CD8-positive, alpha-beta memory T cell (primary cell): ENCODE measurements around the gene NXPH3. TPM values are rescaled to one million over a fixed set of nuclear protein-coding genes. Genes with fewer than 3 reads are reported as not detected.

Experiments used
- CTCF ChIA-PET: fragments of 350-600 bp; sonication (Branson Sonifier 250); formaldehyde crosslinking; loops from one replicate; lab custom pipeline; 2021; ENCODE audit warnings: antibody characterized with exemption; lab: Charles Lee
- POLR2A ChIA-PET: fragments of 350-600 bp; sonication (Branson Sonifier 250); formaldehyde crosslinking; loops from one replicate; lab custom pipeline; 2021; ENCODE audit warnings: antibody characterized with exemption; lab: Charles Lee
- DNase-seq, 5 donors: peaks; one replicate each; pipeline versions ENCODE4 v3.0.0 to v3.0.0-alpha.2; 2020 to 2022; ENCODE audit warnings: mixed read lengths in 1 of 5
- H3K27ac ChIP-seq: one replicate; pipeline ENCODE4 v1.7.0; 2013; ENCODE audit warnings: low read depth, mild to moderate bottlenecking, low read length, moderate library complexity
- H3K27me3 ChIP-seq: 2 replicates; pipeline ENCODE4 v1.7.0; 2013; ENCODE audit warnings: low read length, mild to moderate bottlenecking; ENCODE audit not compliant: insufficient read depth, poor library complexity, severe bottlenecking
- H3K36me3 ChIP-seq: 2 replicates; pipeline ENCODE4 v1.7.0; 2013; ENCODE audit warnings: mild to moderate bottlenecking, low read length, moderate library complexity; ENCODE audit not compliant: insufficient read depth
- H3K4me1 ChIP-seq: 2 replicates; pipeline ENCODE4 v1.7.0; 2013; ENCODE audit warnings: mild to moderate bottlenecking, low read length, moderate library complexity; ENCODE audit not compliant: insufficient read depth
- H3K4me3 ChIP-seq: 2 replicates; pipeline ENCODE4 v1.7.0; 2013; ENCODE audit warnings: mild to moderate bottlenecking, low read length
- H3K9me3 ChIP-seq: 2 replicates; pipeline ENCODE4 v1.7.0; 2013; ENCODE audit warnings: mild to moderate bottlenecking, low read length
- H3K27ac Mint-ChIP-seq, 8 donors: one replicate each; pipeline ENCODE4 v1.8.0; 2020 to 2021; ENCODE audit warnings: mixed read lengths in 8 of 8, mild to moderate bottlenecking in 6 of 8, inconsistent platforms in 3 of 8, moderate library complexity in 3 of 8
- H3K27me3 Mint-ChIP-seq, 2 donors: one replicate each; pipeline ENCODE4 v1.8.0; 2020 to 2021; ENCODE audit warnings: mixed read lengths in 2 of 2, mild to moderate bottlenecking in 1 of 2, moderate library complexity in 1 of 2
- H3K36me3 Mint-ChIP-seq, 3 donors: one replicate each; pipeline ENCODE4 v1.8.0; 2020 to 2021; ENCODE audit warnings: mixed read lengths in 3 of 3, inconsistent platforms in 1 of 3, mild to moderate bottlenecking in 1 of 3
- H3K4me1 Mint-ChIP-seq, 3 donors: one replicate each; pipeline ENCODE4 v1.8.0; 2020 to 2021; ENCODE audit warnings: mixed read lengths in 3 of 3, inconsistent platforms in 1 of 3, mild to moderate bottlenecking in 1 of 3
- H3K4me3 Mint-ChIP-seq, 7 donors: one replicate each; pipeline ENCODE4 v1.8.0; 2020 to 2021; ENCODE audit warnings: mixed read lengths in 7 of 7, mild to moderate bottlenecking in 6 of 7, moderate library complexity in 4 of 7, inconsistent platforms in 2 of 7
- H3K9me3 Mint-ChIP-seq, 5 donors: one replicate each; pipeline ENCODE4 v1.8.0; 2020 to 2022; ENCODE audit warnings: mixed read lengths in 5 of 5, mild to moderate bottlenecking in 3 of 5, moderate library complexity in 2 of 5, inconsistent platforms in 1 of 5
- polyA plus RNA-seq: library from polyadenylated mRNA; unstranded; fragments of 300-500 nt; fragmentation: Illumina TruSeq; gene quantifications from one replicate; pipeline ENCODE4 v1.2.3, GENCODE V29; 2021
- total RNA-seq, 2 experiments: library from RNA; stranded (reverse); gene quantifications; one replicate each; pipeline ENCODE4 v1.2.3, GENCODE V29; 2021

Gene NXPH3
- total and polyA plus RNA-seq, 3 experiments from 2014 or later = 0.31 to 0.44 TPM; not detected in 1

DNA sequence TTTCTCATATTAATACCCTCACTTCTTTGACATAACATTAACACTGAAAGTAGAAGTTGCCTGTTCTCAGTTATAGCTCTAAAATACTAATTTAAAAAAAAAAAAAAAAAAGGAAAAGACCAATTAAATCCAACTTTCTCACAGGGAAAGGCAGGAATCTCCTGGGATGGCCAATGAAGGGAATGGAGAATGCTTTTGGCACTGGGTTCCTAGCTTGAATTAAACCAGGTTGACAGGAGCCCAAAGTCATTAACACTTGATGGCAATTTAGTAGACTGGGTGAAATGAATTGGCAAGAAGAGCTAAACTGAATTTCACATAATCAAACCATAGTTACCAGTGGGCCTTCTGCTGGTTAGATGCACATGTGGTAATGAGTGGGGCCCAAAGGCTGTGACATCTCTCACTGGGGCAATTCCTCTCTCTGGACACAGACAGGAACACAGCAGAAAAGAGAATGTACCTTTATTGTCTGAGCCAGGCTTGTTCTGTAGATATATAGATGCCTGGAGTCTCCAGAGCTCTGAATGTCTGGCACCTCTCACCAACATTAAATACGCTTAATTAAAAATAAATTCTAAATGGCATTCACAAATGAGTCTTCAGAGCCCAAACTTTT is 37.6 kb downstream of the NXPH3 start:
- no peak overlapping the region for H3K4me3 ChIP-seq
- no peak overlapping the region for H3K27ac Mint-ChIP-seq
- peaks cover 13 to 89% (median 25%) of the 10 kb centered on the region in 3 donors for H3K36me3 Mint-ChIP-seq
- no peaks in the 10 kb centered on the region for H3K27me3 ChIP-seq
- CTCF ChIA-PET = interaction anchor here (0.8 to 1.1 kb wide), 2 partner anchors 14 to 33 kb away, joined by 3 read pairs; no protein-coding TSS in a partner anchor
- DNase-seq = no peak
- POLR2A ChIA-PET = interaction anchor here (0.6 kb wide), 2 partner anchors 41 to 207 kb away, joined by 4 to 7 read pairs; no protein-coding TSS in a partner anchor
- no peak overlapping the region for H3K4me3 Mint-ChIP-seq
- peaks cover 5 to 21% (median 5%) of the 10 kb centered on the region in 3 donors for H3K4me1 Mint-ChIP-seq
- peaks cover 49% of the 10 kb centered on the region for H3K36me3 ChIP-seq
- H3K27me3 Mint-ChIP-seq = no peaks in the 10 kb centered on the region
- H3K27ac ChIP-seq = no peak overlapping the region
- H3K4me1 ChIP-seq = no peaks in the 10 kb centered on the region
- H3K9me3 ChIP-seq = no peaks in the 10 kb centered on the region
- no peaks in the 10 kb centered on the region for H3K9me3 Mint-ChIP-seq

DNA sequence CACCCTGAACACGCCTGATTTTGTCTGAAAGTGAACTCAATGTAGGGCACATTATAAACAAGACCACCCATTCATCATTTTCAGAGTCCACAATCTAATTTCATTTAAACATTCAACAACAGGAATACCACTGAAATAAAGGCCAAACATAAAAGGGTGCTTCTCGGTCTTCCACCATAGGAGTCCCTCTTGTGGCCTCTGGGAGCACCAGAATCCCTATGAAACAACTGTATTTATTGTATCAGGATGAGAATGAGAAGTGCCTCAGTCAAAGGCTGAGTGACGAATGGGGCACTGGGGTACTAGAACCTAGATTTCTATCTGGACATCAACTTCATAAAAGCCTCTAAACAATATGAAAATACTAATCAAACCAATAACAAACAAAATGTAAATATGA is 40.4 kb downstream of the NXPH3 start:
- H3K4me1 Mint-ChIP-seq = peaks cover 12 to 32% (median 17%) of the 10 kb centered on the region in 3 donors
- H3K36me3 Mint-ChIP-seq = peaks cover 9 to 84% (median 27%) of the 10 kb centered on the region in 3 donors
- no peak overlapping the region for H3K4me3 ChIP-seq
- CTCF ChIA-PET = no interaction called here
- no peaks in the 10 kb centered on the region for H3K27me3 ChIP-seq
- H3K9me3 Mint-ChIP-seq = no peaks in the 10 kb centered on the region
- no peaks in the 10 kb centered on the region for H3K9me3 ChIP-seq
- no peak overlapping the region for H3K4me3 Mint-ChIP-seq
- no peak overlapping the region for H3K27ac ChIP-seq
- peak overlapping the region in 3 of 8 donors; percentile 9 to 51 (median 21) for H3K27ac Mint-ChIP-seq
- POLR2A ChIA-PET = no interaction called here
- H3K4me1 ChIP-seq = no peaks in the 10 kb centered on the region
- no peaks in the 10 kb centered on the region for H3K27me3 Mint-ChIP-seq
- peaks cover 47% of the 10 kb centered on the region for H3K36me3 ChIP-seq
- no peak for DNase-seq

DNA sequence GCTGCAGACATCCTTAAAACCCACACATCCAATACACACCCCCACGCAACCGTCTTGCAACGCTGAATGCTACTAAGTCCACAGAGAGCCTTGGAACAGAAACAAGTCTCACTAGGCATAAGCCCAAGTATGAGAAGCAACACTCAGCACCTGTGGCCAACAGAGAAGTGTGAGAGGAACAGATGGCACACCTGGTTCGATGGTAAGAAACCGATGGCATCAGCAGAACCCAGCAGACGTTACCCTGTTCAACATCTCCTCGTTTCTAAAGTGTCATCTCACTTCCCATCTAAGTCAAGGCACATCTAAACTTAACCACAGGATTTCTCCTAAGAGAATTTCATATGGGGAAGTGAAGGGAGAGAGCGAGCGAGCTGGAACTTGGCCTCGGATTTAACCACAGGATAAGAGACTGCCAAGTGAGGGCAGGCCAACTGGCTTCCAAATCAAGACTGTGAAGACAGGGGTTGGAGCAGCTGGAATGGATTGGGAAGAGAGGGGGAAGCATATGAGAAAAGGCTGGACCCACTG is 41.0 kb downstream of the NXPH3 start:
- CTCF ChIA-PET = no interaction called here
- H3K27ac Mint-ChIP-seq = peak overlapping the region in 2 of 8 donors; percentile 9 to 20
- peaks cover 12 to 33% (median 18%) of the 10 kb centered on the region in 3 donors for H3K4me1 Mint-ChIP-seq
- H3K36me3 Mint-ChIP-seq = peaks cover 9 to 84% (median 27%) of the 10 kb centered on the region in 3 donors
- Histone ChIP-seq H3K4me1 (no peaks in the 10 kb centered on the region), H3K27me3 (no peaks in the 10 kb centered on the region), H3K9me3 (no peaks in the 10 kb centered on the region), H3K36me3 (peaks cover 48% of the 10 kb centered on the region), H3K4me3 (no peak overlapping the region), H3K27ac (no peak overlapping the region)
- no peak for DNase-seq
- no peaks in the 10 kb centered on the region for H3K27me3 Mint-ChIP-seq
- no peaks in the 10 kb centered on the region for H3K9me3 Mint-ChIP-seq
- H3K4me3 Mint-ChIP-seq = no peak overlapping the region
- POLR2A ChIA-PET = interaction anchor here (0.6 kb wide), 1 partner anchor 385 kb away, joined by 3 read pairs; no protein-coding TSS in a partner anchor

DNA sequence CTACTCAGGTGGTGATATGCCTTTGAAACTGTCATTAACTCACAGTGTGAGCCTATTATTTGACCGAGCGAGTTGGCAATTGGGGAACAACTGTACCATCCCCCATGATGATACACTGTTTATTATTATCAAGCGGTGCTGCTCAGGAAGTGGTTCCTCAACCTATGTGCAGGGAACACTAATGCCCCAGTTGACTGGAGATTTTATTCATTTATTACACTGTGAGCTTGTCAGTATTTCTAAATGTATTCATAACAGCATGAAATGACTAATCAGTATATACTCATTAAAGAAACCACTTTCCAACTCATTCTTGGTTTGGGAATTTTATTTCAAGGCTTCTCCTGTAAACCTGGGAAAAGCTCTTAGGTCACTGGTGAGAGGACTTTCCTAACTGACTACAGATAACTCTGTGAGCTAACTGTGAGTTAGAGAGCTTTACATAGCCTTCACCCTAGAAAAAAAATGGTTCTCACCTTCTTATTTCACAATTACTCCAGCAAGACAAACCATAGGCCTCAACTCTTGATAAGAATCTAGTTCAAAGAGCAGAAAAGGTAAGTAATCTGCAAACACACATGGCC is 42.4 kb downstream of the NXPH3 start:
- Histone ChIP-seq H3K27me3 (no peaks in the 10 kb centered on the region), H3K27ac (no peak overlapping the region), H3K4me1 (no peaks in the 10 kb centered on the region), H3K4me3 (no peak overlapping the region), H3K36me3 (peaks cover 48% of the 10 kb centered on the region), H3K9me3 (no peaks in the 10 kb centered on the region)
- Mint-ChIP-seq H3K4me1 (peaks cover 15 to 38% (median 28%) of the 10 kb centered on the region in 3 donors), H3K36me3 (peaks cover 9 to 85% (median 32%) of the 10 kb centered on the region in 3 donors), H3K27ac (peak overlapping the region in 4 of 8 donors; percentile 39 to 71 (median 48)), H3K27me3 (no peaks in the 10 kb centered on the region), H3K4me3 (peak overlapping the region in 2 of 7 donors; percentile 17 to 33), H3K9me3 (no peaks in the 10 kb centered on the region)
- DNase-seq = no peak
- CTCF ChIA-PET = interaction anchor here (1.0 to 1.4 kb wide), 3 partner anchors 19 to 78 kb away, joined by 3 to 5 read pairs (median 3); no protein-coding TSS in a partner anchor
- POLR2A ChIA-PET = no interaction called here

DNA sequence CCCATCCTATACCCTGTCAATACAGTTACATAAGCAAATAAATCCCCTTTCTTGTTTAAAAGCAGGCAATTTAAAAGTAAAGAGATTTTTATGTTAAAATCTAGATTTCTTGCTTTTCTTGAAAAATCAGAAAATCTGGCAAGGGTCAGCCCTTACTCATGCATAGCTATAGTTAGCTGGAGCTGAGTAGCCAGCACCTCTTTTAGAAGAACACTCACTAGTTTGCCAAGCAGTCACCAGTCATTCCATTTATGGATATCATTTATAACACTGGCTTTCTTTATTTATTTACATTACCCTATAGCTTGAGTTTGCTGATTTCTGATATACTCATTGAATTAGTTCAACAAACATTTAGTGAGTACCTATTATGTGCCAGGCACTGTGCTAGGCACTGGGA is 45.7 kb downstream of the NXPH3 start:
- Histone ChIP-seq H3K36me3 (peaks cover 35% of the 10 kb centered on the region), H3K27ac (no peak overlapping the region), H3K4me1 (no peaks in the 10 kb centered on the region), H3K4me3 (no peak overlapping the region), H3K27me3 (no peaks in the 10 kb centered on the region), H3K9me3 (no peaks in the 10 kb centered on the region)
- no peaks in the 10 kb centered on the region for H3K9me3 Mint-ChIP-seq
- peaks cover 20 to 38% (median 33%) of the 10 kb centered on the region in 3 donors for H3K4me1 Mint-ChIP-seq
- peaks cover 6 to 76% (median 32%) of the 10 kb centered on the region in 3 donors for H3K36me3 Mint-ChIP-seq
- H3K27ac Mint-ChIP-seq = peak overlapping the region in 3 of 8 donors; percentile 2 to 80 (median 59)
- CTCF ChIA-PET = no interaction called here
- POLR2A ChIA-PET = interaction anchor here (0.5 to 0.6 kb wide), 2 partner anchors 14 to 56 kb away, joined by 3 to 4 read pairs; no protein-coding TSS in a partner anchor
- no peaks in the 10 kb centered on the region for H3K27me3 Mint-ChIP-seq
- no peak for DNase-seq
- H3K4me3 Mint-ChIP-seq = no peak overlapping the region

DNA sequence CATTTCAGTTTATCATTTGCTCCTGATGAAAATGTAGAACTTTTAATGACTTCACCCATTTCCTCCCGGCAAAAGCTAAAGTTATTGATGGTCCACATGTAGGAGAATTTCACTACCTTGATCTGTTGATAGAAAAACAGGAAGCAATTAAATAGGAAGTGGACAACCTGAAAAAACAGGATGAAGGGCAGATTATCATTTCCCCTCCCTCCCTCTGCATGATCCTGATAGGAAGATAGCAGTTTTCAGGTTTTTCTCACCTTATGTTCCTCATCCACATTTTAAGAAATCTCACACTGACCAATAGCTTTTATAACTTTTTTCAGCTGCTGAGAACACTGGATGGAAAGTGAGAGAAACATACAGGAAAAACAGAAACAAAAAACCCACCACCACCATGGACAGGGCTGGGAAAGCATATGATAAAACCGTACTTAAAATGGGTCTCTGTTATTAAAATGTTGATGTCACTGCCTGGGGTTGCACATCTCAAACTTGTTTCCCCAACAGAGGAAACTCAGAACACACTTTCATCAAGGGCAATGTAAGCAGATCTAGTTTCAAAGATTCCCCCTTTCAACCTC is 46.4 kb downstream of the NXPH3 start:
- CTCF ChIA-PET = interaction anchor here (1.6 kb wide), 1 partner anchor 75 kb away, joined by 3 read pairs; no protein-coding TSS in a partner anchor
- Histone ChIP-seq H3K27ac (no peak overlapping the region), H3K36me3 (peaks cover 31% of the 10 kb centered on the region), H3K4me3 (no peak overlapping the region), H3K4me1 (no peaks in the 10 kb centered on the region), H3K27me3 (no peaks in the 10 kb centered on the region), H3K9me3 (no peaks in the 10 kb centered on the region)
- H3K36me3 Mint-ChIP-seq = peaks cover 0 to 71% (median 27%) of the 10 kb centered on the region in 3 donors
- H3K4me3 Mint-ChIP-seq = no peak overlapping the region
- no peaks in the 10 kb centered on the region for H3K9me3 Mint-ChIP-seq
- no peak for DNase-seq
- peak overlapping the region in 4 of 8 donors; percentile 42 to 61 (median 45) for H3K27ac Mint-ChIP-seq
- peaks cover 20 to 33% (median 33%) of the 10 kb centered on the region in 3 donors for H3K4me1 Mint-ChIP-seq
- H3K27me3 Mint-ChIP-seq = no peaks in the 10 kb centered on the region
- POLR2A ChIA-PET = no interaction called here

DNA sequence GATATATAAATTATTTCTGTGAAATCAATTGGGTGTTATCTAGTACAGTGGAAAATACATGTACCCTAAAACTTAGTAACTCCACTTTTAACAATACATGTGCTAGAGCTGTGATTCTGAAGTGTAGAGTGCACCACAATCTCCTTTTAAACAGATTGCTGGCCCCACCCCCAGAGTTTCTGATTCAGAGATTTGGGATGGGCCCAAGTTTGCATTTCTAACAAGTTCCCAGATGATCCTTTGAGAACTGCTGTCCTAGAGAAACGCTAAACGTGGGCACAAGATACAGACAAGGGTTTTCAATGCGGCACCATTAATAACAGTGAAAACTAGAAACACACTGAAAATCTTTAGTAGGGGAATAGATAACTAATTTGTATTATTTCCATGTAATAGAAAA is 49.2 kb downstream of the NXPH3 start:
- CTCF ChIA-PET = no interaction called here
- no peak for DNase-seq
- Histone ChIP-seq H3K9me3 (no peaks in the 10 kb centered on the region), H3K4me1 (no peaks in the 10 kb centered on the region), H3K36me3 (peaks cover 19% of the 10 kb centered on the region), H3K27me3 (no peaks in the 10 kb centered on the region), H3K4me3 (no peak overlapping the region), H3K27ac (no peak overlapping the region)
- Mint-ChIP-seq H3K4me3 (no peak overlapping the region), H3K9me3 (no peaks in the 10 kb centered on the region), H3K27me3 (no peaks in the 10 kb centered on the region), H3K4me1 (peaks cover 26 to 41% (median 39%) of the 10 kb centered on the region in 3 donors), H3K27ac (no peak overlapping the region), H3K36me3 (peaks cover 0 to 50% (median 15%) of the 10 kb centered on the region in 3 donors)
- POLR2A ChIA-PET = interaction anchor here (0.7 kb wide), 1 partner anchor 476 kb away, joined by 7 read pairs; no protein-coding TSS in a partner anchor
